GM21528 (cell line): ENCODE data around the gene USP13.
"Not testable (repeated sequence)": the region's sequence is repeated elsewhere in the genome, so short reads cannot be mapped to it uniquely, and the experiment has no call there.

Experiments used
- ATAC-seq: cut with Tn5 transposase; IDR thresholded peaks from one replicate; pipeline ENCODE4 v1.9.1; 2021; ENCODE audit warnings: mild to moderate bottlenecking, moderate library complexity; ENCODE audit not compliant: unreplicated experiment, low FRiP score

The USP13 gene

DNA sequence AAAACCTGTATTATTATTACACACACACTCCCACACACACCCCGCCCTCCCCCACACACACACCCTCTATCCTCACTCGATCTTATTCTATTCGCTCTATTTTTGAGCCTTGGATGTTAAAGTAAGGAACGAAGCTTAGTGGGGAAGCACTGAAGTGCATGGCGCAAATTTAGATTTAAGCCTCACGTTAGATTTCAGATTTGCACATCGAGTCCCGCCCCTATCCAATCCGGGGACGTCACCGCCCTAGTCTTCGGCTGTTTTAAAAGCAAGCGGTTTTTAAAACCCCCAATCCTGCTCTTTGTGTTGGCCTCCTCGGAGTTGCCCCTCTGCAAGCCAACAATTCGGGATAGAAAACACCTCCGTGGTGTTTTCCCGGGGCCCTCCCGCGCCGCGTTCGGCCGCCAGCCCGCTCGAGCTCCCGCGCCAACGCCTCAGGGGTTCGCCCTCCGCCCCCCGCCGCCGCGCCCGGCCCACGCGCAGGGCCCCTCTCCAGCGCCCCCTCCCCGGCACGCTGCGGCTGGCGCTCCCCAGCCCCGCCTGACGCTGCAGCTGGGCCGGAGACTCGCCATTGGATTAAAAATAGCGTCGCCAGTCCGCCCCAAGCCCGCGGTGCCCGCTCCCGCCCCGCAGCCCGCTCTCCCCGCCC is at the start of gene USP13:
Gene USP13 (plus strand): TSS at position 594 of the 649 bp plus-strand sequence. CDS start 186 bp downstream, outside the sequence.
- ATAC-seq: peak; percentile 79

GRCh38 chr3:179603321-179603720 is 49.5 kb upstream of the USP13 start:
- ATAC-seq: no peak

GRCh38 chr3:179603831-179604230 is 49.0 kb upstream of the USP13 start:
- ATAC-seq: no peak

GRCh38 chr3:179604321-179605078 is 48.3 kb upstream of the USP13 start, which contains the start of the genes MRPL47 and NDUFB5:
Gene MRPL47 (minus strand): TSS chr3:179604638. CDS start chr3:179604624, 14 bp downstream.
Gene NDUFB5 (plus strand): TSS chr3:179604794. CDS start chr3:179604816, 22 bp downstream.
- peak; percentile 96 for ATAC-seq

- peak; percentile 24 for ATAC-seq
Observed at GRCh38 chr3:179606534-179607085, 46.2 kb upstream of the USP13 start.

GRCh38 chr3:179608931-179609720 is 43.7 kb upstream of the USP13 start:
- peak; percentile 53 for ATAC-seq

DNA sequence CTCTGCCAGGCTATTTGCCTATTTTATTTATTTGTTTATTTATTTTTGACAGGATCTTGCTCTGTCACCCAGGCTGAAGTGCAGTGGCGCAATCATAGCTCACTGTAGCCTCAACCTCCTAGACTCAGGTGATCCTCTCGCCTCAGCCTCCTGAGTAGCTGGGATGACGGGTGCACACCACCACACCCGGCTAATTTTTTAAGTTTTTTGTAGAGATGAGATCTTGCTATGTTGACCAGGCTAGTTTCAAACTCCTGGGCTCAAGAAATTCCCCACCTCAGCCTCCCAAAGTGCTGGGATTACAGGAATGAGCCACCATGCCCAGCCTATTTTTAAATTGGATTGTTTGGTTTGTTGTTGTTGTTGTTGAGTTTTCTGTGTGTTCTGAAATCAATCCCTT is 42.8 kb upstream of the USP13 start:
- no peak for ATAC-seq

DNA sequence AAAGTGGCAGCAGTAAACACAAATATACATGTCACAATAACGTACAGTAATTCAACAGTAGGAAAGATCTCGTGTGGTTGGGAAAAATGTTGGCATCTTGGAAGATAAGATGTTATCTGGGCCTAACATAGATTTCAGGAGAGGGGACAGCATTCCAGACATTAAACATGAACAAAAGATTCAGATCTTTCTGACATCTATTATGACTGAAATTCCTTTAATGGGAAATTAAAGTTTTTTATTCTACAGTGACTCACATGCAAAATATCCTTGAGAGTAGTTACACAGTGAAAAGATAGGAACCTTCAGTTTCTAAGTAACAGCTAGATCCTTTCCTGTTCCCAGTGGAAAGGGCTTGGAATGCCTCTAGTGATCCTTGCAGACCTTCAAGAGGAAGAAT is 39.0 kb upstream of the USP13 start:
- no peak for ATAC-seq

- no peak for ATAC-seq
Observed at GRCh38 chr3:179615458-179616173, 37.2 kb upstream of the USP13 start.

DNA sequence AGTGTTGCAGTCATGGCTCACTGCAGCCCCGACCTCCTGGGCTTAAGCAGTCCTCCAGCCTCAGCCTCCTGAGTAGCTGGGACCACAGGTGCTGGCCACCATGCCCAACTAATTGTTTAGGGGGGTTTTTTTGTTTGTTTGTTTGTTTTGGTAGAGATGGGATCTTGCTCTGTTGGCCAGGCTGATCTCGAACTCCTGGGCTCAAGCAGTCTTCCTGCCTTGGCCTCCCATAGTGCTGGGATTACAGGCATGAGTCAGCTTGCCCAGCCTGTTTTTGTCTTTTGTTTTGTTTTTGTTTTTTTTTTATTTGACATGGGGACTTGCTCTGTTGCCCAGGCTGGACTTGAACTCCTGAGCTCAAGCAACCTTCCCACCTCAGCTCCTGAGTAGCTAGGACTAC is 30.8 kb upstream of the USP13 start:
- no peak for ATAC-seq

DNA sequence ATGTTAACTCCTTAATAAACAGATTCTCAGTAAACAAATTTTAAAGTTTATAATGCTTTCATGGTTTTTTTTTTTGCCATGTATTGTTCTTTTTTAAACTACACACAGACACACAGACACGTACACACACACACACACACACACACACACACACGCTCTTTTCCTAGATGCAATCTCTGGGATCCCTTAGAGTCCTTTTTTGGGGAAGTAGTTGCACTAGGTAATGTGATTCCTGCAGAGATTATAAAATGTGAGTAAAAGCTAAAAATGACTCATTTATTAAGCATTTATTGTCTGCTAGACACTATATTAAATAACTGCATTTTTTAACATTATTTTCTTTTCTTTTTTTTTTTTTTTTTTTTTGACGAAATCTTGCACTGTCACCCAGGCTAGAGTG is 28.4 kb upstream of the USP13 start:
- ATAC-seq: no peak

DNA sequence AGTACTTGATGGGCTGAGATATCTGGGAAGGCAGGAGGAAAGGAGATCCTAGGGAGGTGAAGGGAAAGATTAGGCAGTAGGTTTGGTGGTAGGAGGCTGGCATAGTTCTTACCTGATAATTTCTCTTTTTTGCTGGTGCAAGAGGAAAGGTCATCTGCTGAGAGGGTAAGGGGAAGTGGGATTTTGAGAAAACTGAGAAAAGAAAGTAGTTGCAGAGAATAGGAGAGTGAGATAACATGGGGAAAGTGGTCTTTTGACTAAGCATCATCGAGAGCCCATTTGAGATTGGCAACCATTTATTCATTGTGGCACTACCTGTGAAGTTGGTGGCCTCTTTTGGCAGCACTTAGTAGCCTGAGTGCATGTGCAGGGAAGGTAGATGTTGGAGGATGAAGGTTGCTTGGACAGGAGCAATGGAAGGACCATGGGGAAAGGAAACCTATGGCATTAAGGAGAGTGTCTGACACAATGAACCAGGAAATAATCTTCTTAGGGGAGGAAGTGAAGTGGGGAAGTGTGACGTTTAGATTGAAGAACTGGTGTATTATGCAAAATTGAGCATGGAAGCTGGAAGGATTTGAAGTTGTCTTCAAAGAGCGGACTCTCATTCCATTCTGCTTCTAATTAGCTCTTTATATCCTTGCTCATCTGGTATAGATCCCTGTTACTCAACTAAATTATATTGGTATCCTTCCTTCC is 21.9 kb upstream of the USP13 start:
- ATAC-seq: no peak

DNA sequence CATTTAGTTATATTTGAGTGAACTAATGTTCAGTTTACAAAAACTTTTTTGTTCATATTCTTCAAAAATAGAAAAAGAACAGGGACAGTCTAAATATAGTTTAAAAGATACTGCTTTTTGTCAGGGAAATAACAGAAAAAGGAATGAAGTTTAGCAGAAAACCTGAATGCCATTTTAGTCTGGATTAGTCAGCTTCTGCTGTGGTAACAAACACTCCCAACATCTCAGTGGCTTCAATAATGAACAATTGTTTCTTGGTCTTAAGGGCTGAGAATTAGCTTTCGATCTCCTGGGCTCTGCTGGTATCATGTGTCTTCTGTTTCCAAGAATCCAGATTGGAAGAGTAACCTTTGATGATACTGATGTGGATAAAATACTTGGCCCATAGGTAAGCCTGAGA is 12.4 kb upstream of the USP13 start:
- no peak for ATAC-seq

- no peak for ATAC-seq
Observed at GRCh38 chr3:179642871-179643270, 10.0 kb upstream of the USP13 start.

DNA sequence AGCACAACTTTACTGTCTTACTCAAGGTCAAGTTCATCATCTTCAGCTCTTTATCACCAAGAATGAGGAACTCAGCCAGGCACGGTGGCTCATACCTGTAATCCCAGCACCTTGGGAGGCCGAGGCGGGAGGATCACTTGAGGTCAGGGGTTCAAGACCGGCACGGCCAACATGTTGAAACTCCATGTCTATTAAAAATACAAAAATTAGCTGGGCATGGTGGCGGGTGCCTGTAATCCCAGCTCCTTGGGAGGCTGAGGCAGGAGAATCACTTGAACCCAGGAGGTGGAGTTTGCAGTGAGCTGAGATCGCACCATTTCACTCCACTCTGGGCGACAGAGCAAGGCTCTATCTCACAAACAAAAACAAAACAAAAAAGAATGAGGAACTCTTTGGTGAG is 9.0 kb upstream of the USP13 start:
- not testable (repeated sequence) for ATAC-seq

- ATAC-seq: no peak
Observed at GRCh38 chr3:179646177-179646576, 6.7 kb upstream of the USP13 start.

GRCh38 chr3:179651687-179652446 is 973 bp upstream of the USP13 start:
- ATAC-seq: no peak

GRCh38 chr3:179653096-179653797 is 407 bp downstream of the USP13 start:
- ATAC-seq: peak; percentile 70
